GM06990 (cell line): ENCODE measurements around the gene RELN.

Experiments
- DNase-seq: peaks from one replicate; pipeline ENCODE4 v3.0.0-alpha.2; 2011; ENCODE audit not compliant: insufficient read length; ENCODE audit errors: extremely low read depth
- H3K27me3 ChIP-seq: replicated peaks from 2 replicates; pipeline ENCODE4 v1.6.0; 2011; ENCODE audit warnings: low read length; ENCODE audit not compliant: control insufficient read depth, insufficient read depth
- H3K36me3 ChIP-seq: 2 replicates; pipeline ENCODE4 v1.5.1; 2011; ENCODE audit warnings: low read length; ENCODE audit not compliant: control insufficient read depth, insufficient read depth
- H3K4me3 ChIP-seq: replicated peaks from 2 replicates; pipeline ENCODE4 v1.5.1; 2011; ENCODE audit warnings: low read depth, mild to moderate bottlenecking, control low read depth, low read length
- CTCF ChIP-seq: IDR thresholded peaks from 2 replicates; pipeline ENCODE4 v1.5.1; 2011; ENCODE audit warnings: low read length, control low read depth, mild to moderate bottlenecking, inconsistent platforms; ENCODE audit not compliant: insufficient read depth, poor library complexity, severe bottlenecking

Gene RELN

DNA sequence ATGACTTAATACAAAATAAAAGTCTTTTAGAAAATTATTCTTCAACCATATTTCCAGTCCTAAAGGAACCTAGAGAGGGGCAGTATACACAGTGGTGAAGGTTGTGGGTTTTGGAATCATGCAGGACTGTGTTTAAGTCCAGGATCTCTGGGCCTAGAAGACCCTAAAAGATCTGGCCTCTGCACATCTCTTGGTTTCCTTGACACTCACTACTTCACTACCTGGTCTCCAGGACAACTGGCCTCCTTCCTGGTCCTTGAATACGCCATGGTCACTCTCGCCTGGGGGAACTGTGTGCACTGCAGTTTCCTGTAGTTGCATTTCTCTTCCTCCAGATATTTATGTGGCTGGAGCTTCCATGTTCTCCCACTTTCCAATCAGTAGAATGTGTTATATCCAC, 360.7 kb downstream of the RELN start:
- no peak for DNase-seq
- no peak for TF ChIP-seq CTCF
- Histone ChIP-seq H3K36me3 (no peaks in the 10 kb centered on the region), H3K4me3 (no peak overlapping the region), H3K27me3 (no peaks in the 10 kb centered on the region)

- Histone ChIP-seq H3K36me3 (no peaks in the 10 kb centered on the region), H3K4me3 (no peak overlapping the region), H3K27me3 (no peaks in the 10 kb centered on the region)
- TF ChIP-seq CTCF = no peak
- no peak for DNase-seq
Observed at GRCh38 chr7:103626776-103627175, 362.7 kb downstream of the RELN start.

DNA sequence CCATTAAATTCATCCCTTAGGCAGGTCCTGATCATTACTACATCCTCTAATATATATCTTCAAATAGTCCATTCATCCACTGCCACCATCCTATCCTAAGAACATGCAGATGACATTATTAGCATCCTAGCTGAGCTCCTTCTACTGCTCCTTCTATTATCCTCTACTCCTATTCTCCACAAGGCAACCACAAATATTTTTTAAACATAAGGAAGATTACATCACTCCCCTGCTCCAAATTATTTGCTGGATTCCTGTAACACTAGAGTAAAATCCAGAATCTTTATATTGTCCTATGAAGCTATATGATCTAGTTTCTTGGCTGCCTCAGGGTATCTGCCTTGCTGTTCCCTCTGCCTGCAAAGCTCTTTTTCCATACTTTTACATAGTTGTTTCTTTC, 367.2 kb downstream of the RELN start:
- no peaks in the 10 kb centered on the region for H3K27me3 ChIP-seq
- no peak overlapping the region for H3K4me3 ChIP-seq
- TF ChIP-seq CTCF = no peak
- no peak for DNase-seq
- H3K36me3 ChIP-seq = no peaks in the 10 kb centered on the region

DNA sequence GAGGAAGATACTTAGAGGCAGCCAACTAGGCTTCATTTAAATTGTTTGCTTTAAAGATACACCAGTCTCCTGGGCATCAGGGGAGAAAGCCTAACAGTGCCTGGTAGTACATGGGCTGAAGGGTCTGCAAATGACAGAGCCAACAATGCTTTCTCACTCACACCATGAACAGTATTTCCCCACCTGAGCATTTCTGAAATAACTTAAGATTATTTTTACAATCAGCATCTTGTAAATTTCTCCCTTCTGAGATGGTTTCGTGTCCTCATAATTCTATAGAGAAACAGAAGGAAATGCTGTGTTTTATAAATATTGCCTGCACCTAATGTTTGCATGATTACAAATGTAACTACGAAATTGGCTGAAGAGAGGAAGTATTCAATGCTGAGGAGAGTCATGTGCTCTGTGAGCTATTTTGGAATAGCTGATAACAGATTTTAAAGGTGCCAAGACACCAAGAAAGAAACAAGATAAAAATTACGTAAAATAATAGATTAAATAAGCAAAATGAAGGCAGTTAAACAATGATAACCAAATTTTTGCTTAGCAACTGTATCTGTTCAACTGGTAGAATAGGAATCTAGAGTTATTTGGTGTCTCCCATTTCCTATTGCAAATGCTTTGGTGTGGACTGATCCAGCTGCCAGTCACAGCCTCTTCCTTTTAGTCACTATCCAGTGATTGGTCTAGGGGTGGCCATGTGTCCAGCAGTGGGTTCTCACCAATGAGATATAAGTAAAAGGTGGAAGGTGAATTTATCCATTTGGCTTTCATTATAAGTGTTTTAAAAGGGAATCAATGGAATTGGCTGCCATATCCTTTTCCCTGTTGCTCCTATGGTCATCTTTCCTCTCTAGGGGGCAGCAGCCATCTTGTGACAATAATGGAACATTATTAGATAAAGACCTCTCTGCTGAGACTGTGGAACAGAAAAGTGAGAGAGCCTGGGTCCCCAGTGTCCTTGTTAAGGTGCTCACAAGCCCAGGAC, 375.5 kb downstream of the RELN start:
- TF ChIP-seq CTCF = no peak

DNA sequence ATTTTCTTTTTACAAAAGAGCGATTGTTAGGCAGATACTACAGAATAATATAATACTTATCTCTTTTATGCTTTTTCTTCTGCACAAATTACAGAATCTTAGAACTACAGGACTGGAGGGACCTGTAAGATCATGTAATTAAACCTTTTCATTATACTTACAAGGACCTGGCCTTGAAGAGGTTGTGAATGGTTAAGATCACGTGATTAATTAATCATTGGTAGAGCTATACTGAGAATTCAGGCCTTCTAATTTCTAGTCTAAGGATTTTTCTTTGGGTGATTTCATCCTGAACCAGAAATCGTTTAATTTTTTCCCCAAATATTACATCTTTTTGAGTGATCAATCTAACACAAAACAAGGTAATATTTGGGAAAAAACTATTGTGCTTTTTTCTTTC, 379.7 kb downstream of the RELN start:
- TF ChIP-seq CTCF = no peak
- H3K4me3 ChIP-seq = no peak overlapping the region
- H3K27me3 ChIP-seq = no peaks in the 10 kb centered on the region
- H3K36me3 ChIP-seq = no peaks in the 10 kb centered on the region
- no peak for DNase-seq

More for the DNA sequence above, 375.5 kb downstream of the RELN start:
- DNase-seq = no peak
- Histone ChIP-seq H3K36me3 (no peaks in the 10 kb centered on the region), H3K4me3 (no peak overlapping the region), H3K27me3 (no peaks in the 10 kb centered on the region)
